ENCODE measurements around the gene CGA. TPM values are rescaled to one million over a fixed set of nuclear protein-coding genes. Genes with fewer than 3 reads are reported as not detected.

The CGA gene
- total RNA-seq, 1 experiment from 2014 or later: not detected

- Mint-ChIP-seq H3K36me3 (ENCODE audit: insufficient read depth, unreplicated experiment) (no peaks in the 10 kb centered on the region), H3K4me1 (ENCODE audit: insufficient read depth, unreplicated experiment) (no peaks in the 10 kb centered on the region), H3K4me3 (ENCODE audit: unreplicated experiment) (no peak overlapping the region), H3K9me3 (ENCODE audit: unreplicated experiment) (no peaks in the 10 kb centered on the region), H3K27ac (ENCODE audit: low read depth, unreplicated experiment) (no peak overlapping the region), H3K27me3 (ENCODE audit: insufficient read depth, unreplicated experiment) (peaks cover 20% of the 10 kb centered on the region)
- no peak for DNase-seq (ENCODE audit: unreplicated experiment)
- ChIA-PET POLR2A (no interaction called here), CTCF (no interaction called here)
- intact Hi-C loops (cut with micrococcal nuclease): no loop called here
- TF ChIP-seq CTCF (IDR thresholded peaks at IDR 0.05; ENCODE audit: unreplicated experiment): no peak
- BruUV-seq (replicated peaks): no TSS peak
These were observed 32.8 kb upstream of the CGA start for GRCh38 chr6:87127737-87128136.

- BruUV-seq (replicated peaks): no TSS peak
- CTCF ChIA-PET: interaction anchor here (0.6 kb wide), 1 partner anchor 453 kb away, joined by 3 read pairs; no protein-coding TSS in a partner anchor
- Mint-ChIP-seq H3K36me3 (ENCODE audit: insufficient read depth, unreplicated experiment) (no peaks in the 10 kb centered on the region), H3K27ac (ENCODE audit: low read depth, unreplicated experiment) (no peak overlapping the region), H3K4me3 (ENCODE audit: unreplicated experiment) (no peak overlapping the region), H3K27me3 (ENCODE audit: insufficient read depth, unreplicated experiment) (peaks cover 20% of the 10 kb centered on the region), H3K9me3 (ENCODE audit: unreplicated experiment) (no peaks in the 10 kb centered on the region), H3K4me1 (ENCODE audit: insufficient read depth, unreplicated experiment) (no peaks in the 10 kb centered on the region)
- intact Hi-C loops (cut with micrococcal nuclease): no loop called here
- POLR2A ChIA-PET: no interaction called here
- no peak for DNase-seq (ENCODE audit: unreplicated experiment)
- TF ChIP-seq CTCF (IDR thresholded peaks at IDR 0.05; ENCODE audit: unreplicated experiment): no peak
These were observed 31.6 kb upstream of the CGA start for GRCh38 chr6:87126501-87126900.

DNA sequence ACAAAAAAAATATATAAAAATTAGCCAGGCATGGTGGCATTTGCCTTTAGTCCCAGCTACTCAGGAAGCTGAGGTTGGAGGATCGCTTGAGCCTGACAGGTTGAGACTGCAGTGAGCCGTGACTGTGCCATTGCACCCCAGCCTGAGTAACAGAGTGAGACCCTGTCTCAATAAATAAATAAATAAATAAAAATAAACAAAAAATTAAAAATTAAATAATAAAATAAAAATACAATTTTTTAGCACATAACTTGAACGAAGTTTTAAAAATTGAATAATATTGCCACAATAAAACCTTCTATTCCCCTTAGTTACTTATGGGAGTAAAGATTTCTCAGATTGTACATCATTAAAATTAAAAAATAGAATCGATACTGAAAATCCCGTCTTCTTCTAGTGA lies 29.2 kb upstream of the CGA start:
- Mint-ChIP-seq H3K4me1 (ENCODE audit: insufficient read depth, unreplicated experiment) (no peaks in the 10 kb centered on the region), H3K27me3 (ENCODE audit: insufficient read depth, unreplicated experiment) (peaks cover 20% of the 10 kb centered on the region), H3K9me3 (ENCODE audit: unreplicated experiment) (no peaks in the 10 kb centered on the region), H3K27ac (ENCODE audit: low read depth, unreplicated experiment) (no peak overlapping the region), H3K4me3 (ENCODE audit: unreplicated experiment) (no peak overlapping the region), H3K36me3 (ENCODE audit: insufficient read depth, unreplicated experiment) (no peaks in the 10 kb centered on the region)
- ChIA-PET CTCF (interaction anchor here (1.1 to 1.7 kb wide), 2 partner anchors 13 to 21 kb away, joined by 6 to 9 read pairs; no protein-coding TSS in a partner anchor), POLR2A (interaction anchor here (0.7 kb wide), 1 partner anchor 215 kb away, joined by 3 read pairs; no protein-coding TSS in a partner anchor)
- DNase-seq (ENCODE audit: unreplicated experiment): no peak
- BruUV-seq (replicated peaks): no TSS peak
- intact Hi-C loops (cut with micrococcal nuclease): no loop called here
- no peak for TF ChIP-seq CTCF (IDR thresholded peaks at IDR 0.05; ENCODE audit: unreplicated experiment)

- ChIA-PET POLR2A (no interaction called here), CTCF (interaction anchor here (0.6 to 1.1 kb wide), 3 partner anchors 17 to 219 kb away, joined by 3 to 4 read pairs (median 3); no protein-coding TSS in a partner anchor)
- DNase-seq (ENCODE audit: unreplicated experiment): no peak
- TF ChIP-seq CTCF (IDR thresholded peaks at IDR 0.05; ENCODE audit: unreplicated experiment): no peak
- BruUV-seq (replicated peaks): no TSS peak
- Mint-ChIP-seq H3K9me3 (ENCODE audit: unreplicated experiment) (no peaks in the 10 kb centered on the region), H3K27me3 (ENCODE audit: insufficient read depth, unreplicated experiment) (peaks cover 20% of the 10 kb centered on the region), H3K4me3 (ENCODE audit: unreplicated experiment) (no peak overlapping the region), H3K36me3 (ENCODE audit: insufficient read depth, unreplicated experiment) (no peaks in the 10 kb centered on the region), H3K27ac (ENCODE audit: low read depth, unreplicated experiment) (no peak overlapping the region), H3K4me1 (ENCODE audit: insufficient read depth, unreplicated experiment) (peaks cover 6% of the 10 kb centered on the region)
- intact Hi-C loops (cut with micrococcal nuclease): no loop called here
These were observed 27.6 kb upstream of the CGA start for GRCh38 chr6:87122477-87122876.
